NCI-H2029 (cell line): ENCODE results near the gene FPR1.
"Not testable (repeated sequence)": the region's sequence is repeated elsewhere in the genome, so short reads cannot be mapped to it uniquely, and the experiment has no call there.

Experiments used
- DNase-seq: peaks from one replicate; lab custom pipeline; 2025; lab: John Stamatoyannopoulos, UW

FPR1 gene

DNA sequence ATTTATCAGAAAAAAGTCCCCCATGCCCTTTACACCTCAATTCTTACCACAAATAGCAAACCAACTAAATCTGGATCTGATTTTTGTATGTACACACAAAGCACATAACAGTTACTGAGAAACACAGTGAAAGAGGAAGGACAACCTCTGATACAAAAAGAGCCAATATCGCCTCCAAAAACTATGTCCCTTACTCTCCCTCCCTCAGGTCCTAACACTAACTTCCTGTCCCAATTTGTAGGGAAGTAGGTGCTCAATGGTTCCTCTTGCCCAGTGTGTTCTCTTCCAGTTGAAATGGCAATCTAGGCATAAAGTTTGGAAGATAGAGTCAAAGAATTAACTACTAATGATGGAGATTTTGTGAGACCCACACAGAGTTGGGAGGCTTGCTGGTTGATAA, 27.5 kb upstream of the FPR1 start:
- DNase-seq: no peak

DNA sequence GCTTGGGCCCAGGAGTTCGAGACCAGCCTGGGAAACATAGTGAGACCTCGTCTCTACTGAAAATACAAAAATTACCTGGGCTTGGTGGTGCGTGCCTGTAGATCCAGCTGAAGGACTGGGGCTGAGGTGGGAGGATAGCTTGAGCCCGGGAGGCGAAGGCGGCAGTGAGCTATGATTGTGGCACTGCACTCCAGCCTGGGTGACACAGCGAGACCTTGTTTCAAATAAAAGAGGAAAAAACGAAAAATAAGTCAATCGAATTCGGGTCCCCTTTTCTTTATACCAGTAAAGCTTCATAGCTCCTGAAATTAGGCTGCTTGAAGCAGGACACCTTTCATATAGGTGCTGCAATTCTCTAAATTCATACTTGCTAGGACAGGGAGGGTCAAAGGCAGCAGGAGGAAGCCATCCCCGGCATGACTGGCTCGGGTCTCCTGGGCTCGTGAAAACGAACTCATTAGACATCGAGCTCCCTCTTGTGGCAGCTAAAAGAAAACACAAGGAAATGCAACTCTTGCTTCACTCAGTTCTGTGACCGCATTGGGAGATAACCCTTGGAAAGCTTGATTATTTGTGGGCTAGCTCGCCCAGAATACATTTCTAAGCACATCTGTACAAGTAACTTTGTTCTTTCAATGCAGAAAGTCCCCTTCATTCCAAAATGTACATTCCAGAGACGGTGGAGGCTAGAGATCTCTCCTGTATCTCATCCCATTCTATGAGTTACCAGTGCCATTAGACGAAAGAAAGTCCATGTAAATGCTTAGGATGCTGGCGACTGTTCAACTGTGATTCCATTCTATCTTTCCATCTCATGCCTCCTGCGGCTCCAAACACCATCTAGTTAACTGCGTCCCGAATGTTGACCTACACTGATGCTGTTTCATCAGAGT, 26.1 kb upstream of the FPR1 start:
- peak; percentile 19 for DNase-seq

DNA sequence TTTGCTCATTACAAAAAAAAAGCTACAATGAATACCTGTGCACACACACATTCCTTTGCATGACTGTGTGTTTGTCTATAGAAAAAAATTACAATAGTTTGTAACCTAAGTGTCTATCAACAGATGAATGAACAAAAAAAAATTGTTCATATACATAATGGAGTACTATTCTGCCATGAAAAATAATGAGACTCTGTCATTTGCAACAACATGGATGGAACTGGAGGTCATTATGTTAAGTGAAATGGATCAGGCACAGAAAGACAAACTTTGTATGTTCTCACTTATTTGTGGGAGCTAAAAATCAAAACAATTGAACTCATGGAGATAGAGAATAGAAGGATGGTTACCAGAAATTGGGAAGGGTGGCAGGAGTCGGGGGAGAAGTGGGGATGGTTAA, 24.9 kb upstream of the FPR1 start:
- not testable (repeated sequence) for DNase-seq

DNA sequence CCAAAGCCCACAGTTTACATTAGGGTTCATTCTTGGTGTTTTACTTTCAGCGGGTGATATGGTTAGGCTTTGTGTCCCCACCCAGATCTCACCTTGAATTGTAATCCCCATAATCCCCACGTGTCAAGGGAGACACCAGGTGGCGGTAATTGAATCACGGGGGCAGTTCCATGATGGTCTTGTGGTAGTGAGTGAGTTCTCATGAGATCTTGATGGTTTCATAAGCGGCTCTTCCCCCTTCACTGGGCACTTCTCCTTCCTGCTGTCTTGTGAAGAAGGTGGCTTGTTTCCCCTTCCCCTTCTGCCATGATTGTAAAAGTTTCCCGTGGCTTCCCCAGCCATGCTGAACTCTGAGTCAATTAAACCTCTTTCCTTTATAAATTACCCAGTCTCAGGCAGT, 21.3 kb upstream of the FPR1 start:
- DNase-seq: no peak

DNA sequence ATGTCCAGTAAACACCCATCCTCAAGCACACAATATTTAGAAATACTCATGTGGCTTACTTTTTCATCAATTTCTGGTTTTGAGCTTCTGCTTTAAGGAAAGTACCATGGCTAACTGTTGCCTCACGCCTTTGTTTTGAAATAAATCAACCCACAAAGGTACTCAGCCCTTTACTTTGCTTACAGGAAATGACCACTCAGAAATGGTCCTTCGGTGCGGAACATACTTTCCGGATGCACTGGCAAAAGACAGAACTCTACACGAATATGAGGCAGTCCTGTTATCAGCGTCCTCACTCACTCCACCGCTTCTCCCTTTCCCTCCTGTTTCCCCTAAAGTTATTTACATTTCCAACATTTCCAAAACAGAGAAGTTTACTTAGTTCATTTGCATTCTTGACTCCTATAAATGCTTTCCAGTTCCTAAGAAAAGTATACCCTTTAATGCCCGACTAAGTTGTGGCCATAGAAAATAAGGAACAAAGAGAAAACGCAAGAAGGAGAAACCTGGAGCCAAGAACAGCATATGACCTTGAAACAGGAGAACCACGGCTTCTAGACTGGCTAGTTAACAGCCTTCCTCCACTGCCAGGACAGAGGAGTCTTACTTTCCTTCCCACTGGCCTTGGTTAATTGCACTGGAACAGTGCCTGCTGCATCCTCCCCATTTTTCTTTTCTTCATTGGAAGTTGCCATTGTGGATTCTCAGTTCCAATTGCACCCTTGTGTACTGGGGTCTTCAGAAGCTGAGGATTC, 19.9 kb upstream of the FPR1 start:
- no peak for DNase-seq

DNA sequence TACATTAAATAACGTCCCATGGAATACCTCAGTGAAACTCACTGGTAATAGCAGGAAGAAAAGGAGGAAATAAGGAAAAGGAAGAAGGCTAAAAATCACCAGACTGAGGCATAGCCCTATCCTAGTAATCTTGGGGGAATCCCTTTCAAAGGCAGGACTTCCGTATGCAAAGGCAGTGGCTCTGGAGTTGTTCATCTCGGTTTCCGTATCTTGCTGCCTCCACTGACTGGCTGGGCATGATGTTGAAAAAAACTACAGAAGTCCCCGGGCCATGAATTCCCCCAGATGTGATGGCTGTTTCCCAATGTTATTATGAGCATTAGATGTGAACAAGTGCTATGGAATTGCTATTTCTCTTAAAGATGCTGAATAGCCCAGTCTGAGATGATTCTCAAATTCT, 14.8 kb upstream of the FPR1 start:
- no peak for DNase-seq

DNA sequence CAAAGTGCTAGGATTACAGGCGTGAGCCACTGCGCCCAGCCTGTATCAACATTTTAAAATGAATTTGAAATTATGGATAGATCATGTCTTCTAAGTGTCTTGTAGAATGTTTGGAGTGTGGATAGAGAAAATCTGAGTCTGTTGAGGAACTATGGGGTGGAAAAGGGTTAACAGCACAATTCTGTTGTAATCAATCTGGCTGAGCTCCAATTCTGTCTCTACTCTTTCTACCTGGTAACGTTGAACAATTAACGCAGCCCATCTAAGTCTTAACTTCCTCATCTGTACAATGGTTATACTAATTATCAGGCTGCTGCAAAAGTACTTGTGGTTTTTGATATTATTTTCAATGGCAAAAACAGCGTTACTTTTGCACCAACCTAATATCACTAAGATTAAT, 13.4 kb upstream of the FPR1 start:
- DNase-seq: no peak

DNA sequence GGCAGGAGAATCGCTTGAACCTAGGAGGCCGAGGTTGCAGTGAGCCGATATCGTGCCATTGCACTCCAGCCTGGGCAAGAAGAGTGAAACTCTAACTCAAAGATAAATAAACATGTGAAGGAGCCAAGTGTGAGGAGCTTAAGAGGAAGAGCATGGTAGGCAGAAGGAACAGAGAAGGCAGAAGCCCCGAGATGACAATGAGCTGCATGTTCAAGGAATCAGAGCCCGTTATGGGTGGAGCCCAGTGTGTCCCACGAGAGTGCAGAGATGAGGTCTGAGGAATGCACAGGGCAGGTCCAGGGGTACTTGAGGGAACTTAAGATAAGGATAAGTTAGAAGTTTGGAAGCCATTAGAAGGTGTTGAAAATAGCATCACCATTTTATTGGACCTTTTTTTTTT, 10.0 kb upstream of the FPR1 start:
- DNase-seq: no peak

DNA sequence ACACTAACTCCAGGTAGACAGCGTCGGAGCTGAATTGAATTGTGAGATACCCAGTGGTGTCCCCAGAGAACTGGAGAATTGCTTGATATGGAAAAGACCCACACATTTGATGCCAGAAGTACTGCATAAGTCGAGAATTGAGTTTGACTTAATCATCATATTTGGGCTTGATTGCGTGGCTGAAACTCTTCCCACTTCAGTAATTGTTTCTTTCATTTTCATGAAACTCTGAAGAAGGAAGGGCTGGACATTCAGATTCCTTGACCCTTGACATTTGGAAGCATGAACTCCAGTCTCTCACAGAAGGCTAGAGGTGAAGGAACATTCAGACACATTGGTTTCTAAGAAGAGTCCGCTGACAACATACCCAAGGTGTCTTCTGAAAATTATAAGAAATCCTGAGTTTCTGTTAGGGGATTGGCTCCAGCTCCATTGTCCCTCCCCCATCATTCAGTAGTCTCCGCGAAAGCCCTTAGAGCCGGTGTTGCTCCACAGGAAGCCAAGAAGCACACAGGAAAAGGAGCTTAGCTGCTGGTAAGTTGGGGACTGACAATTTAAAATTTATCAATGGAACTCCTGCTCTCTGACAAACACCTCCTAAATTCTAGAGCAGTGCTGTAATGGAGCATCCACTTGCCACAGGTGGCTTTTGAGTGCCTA, 9.1 kb upstream of the FPR1 start, which contains the start of gene FPR2:
Gene FPR2, plus strand, starts transcription at position 484 of the 660 bp plus-strand sequence. CDS start 7,479 bp downstream, outside the sequence.
- no peak for DNase-seq

DNA sequence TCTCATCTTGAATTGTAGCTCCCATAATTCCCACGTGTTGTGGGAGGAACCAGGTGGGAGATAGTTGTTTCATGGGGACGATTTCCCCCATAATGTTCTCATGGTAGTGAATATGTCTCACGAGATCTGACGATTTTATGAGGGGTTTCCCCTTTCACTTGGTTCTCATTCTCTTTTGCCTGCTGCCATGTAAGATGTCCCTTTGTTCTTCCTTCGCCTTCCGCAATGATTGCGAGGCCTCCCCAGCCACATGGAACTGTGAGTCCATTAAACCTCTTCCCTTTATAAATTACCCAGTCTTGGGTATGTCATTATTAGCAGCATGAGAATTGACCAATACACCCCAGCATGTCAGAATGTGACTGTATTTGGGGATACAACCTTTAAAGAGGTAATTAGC, 3.9 kb upstream of the FPR1 start:
- DNase-seq: no peak

DNA sequence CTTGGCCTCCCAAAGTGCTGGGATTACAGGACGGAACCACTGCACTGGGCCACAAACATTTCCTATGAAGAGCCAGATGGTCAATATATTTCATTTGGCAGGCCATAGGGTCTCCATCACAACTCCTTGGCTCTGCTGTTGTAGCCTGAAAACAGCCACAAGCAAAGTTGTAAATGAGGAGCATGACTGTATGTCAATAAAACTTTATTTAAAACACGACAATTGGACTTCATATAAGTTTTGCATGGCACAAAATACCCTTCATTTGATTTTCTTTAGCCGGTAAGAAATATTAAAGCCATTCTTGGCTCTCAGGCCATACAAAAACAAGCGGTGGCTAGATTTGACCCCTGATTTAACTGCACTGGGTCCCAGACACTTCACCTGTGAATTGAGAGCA, 3.1 kb upstream of the FPR1 start:
- no peak for DNase-seq

DNA sequence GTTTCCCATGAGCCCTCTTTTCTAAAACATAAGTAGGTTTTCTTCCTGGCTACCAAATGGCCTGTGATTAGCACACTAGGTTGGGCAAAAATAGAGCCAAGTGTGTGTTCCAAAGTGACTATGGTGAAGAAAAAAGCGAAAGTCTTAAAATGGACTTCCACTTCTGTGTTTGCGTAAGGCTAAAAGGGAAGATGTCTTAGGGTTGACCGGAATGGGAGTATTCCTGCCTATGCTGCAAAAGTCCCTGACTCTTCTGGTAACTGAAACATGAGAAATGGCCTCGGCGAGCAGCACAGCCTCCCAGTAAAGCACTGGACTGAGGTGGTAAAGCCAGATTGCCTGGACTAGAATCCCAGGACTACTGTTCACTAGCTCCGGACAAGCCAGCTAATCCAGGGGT, 2.4 kb upstream of the FPR1 start:
- DNase-seq: no peak

DNA sequence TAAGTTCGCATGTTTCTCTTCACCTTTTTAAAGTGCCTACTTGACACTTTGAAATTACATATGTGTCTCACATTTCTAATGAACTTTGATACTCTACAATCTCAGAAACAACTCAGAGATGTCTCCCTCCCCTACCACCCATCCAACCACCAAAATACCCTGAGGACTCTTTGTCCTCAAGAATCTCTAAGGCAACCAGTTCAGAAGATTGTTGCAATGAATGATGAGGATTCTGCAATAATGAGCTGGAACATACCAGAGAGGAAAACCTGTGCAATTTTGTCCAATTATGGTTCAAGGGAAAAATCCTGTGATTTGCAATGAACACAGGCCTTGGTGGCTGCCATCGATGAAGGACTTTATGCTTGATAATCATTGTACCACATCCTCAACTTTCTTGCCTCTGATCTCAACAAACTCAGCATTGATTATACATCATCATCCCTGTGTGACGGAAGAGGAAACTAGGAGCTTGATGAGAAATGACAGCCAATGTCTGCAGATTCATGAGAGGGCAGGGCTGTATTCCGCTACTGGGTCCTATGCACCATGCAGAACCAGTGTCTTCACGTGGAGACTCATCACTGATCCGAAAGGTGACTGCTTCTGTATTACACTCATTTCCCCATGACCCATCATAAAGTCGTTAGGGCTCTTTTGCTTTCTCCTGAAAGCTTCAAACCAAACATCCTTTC, 1.1 kb downstream of the FPR1 start:
- no peak for DNase-seq

DNA sequence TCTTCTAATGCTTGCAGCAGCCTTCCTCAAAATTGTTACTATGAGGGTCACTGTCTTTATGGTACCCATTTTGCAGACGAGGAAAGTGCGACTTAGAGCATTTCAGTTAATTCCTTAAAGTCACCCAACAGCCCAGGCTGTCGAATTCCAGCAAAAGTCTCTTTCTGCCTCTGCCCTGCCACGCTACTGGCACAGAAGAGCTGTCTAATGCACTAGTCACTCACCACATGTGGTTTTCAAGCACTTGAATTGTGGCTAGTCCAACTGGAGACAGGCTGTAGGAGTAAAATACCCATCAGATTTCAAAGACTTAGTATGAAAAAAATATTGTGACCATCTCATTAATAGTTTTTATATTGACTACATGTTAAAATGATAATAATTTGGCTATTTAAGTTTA, 1.7 kb downstream of the FPR1 start:
- no peak for DNase-seq

DNA sequence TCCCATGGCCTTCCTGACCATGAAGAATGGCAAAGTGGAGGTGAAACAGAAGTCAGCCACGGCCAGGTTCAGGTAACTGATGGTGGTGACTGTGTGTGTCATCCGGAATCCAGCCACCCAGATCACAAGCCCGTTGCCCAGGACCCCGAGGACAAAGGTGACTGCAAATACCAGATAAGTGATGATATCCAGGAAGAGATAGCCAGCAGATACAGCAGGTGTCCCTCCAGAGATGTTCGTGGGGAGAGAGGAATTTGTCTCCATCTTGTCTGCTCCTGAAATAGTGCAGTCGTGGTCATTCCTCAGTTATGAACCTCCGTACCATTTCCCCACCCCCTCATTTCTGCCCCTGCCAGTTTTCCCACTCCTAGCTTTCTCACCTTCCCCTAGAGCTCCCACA, 4.9 kb downstream of the FPR1 start:
- no peak for DNase-seq

DNA sequence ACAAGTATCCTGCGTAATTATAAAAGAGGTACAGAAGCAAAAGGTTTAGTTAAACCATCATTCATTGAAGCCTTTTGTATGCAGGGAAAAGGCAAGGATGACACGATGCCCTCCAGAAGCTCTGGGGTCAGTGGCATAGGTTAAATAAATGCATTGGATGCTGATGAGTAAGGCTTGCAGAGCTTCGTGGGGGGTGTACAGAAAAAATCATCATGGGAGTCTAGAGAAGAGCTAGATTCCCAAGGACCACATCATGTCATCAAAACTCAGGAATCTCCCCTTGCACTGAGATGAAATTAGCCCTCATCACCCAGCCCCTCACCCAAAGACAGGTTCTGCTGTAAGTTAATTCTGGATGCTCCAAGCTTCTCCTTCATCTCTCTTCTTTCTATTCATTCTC, 8.3 kb downstream of the FPR1 start:
- DNase-seq: no peak

DNA sequence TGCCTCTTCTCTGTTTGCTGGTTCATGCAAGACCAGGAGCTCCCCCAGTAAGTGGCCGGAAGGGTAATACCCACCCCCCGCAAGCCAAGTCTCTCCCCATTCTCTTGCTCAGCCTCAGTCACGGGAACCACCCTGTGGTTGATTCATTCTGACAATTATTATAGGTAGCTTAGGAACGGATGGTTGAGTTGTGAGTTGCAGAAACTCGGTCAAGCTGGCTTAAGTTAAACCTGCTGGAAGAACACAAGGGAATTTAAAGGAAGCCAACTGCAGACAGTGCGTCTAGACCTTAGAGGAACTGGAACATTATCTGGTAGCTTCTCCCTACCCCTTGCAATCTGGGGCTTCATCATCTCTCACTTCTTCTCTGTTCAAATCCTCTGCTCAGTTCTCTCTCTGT, 8.9 kb downstream of the FPR1 start:
- no peak for DNase-seq

DNA sequence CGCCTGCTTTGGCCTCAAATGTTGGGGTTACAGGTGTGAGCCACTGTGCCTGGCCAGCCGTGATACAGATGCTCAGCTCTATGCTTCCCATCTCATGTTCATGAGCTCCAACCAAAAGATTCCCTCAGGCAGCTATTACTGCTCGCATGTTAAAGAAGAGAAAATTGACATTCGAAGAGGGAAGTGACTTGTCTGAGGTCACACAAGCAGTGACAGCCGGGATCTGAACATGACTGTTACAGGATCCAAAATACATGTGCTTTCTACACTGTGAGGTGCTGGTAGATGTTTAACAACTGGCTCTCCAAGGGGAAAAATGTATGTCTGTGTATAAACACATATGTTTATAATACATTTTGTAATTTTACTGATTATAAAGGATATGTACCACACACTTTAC, 11.3 kb downstream of the FPR1 start:
- no peak for DNase-seq

DNA sequence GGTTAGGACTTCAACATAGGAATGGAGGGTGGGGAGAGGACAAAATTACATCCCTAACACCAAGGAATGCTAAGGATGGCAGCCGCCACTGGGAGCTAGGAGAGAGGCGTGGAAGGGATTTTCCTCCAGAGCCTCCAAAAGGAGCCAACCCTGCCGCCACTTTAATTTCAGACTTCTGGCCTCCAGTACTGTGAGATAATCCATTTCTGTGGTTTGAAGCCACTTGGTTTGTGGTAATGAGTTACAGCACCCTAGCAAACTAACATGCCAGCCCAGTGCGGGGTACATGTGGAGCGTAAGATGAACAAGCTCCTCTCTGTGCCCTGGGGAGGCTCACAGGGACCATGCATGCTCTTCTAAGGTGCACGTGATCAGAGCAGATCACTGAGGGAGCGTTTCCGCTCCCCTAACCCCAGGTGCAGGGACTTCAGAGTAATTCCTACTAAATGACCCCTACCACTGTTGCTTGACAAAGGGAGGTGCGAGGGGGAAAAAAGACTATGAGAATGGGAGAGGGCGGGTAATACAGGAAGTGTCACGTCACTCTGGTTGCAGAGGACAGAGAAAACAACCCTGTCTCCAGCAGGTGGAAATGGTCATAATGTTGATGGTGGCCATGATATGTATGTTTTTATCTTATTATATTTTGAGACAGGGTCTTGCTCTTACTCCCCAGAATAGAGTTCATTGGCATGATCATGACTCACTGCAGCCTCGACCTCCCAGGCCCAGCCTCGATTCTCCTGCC, 12.0 kb downstream of the FPR1 start:
- DNase-seq: no peak

DNA sequence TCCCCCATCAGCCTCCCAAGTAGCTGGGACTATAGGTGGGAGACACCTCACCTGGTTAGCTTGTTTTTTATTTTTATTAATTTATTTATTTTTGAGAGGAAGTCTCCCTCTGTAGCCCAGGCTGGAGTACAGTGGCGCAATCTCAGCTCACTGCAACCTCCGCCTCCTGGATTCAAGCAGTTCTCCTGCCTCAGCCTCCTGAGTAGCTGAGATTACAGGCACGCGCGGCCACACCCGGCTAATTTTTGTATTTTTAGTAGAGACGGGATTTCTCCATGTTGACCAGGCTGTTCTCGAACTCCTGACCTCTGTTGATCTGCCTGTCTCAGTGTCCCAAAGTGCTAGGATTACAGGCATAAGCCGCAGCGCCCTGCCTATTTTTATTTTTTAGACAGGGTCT, 13.2 kb downstream of the FPR1 start:
- not testable (repeated sequence) for DNase-seq

DNA sequence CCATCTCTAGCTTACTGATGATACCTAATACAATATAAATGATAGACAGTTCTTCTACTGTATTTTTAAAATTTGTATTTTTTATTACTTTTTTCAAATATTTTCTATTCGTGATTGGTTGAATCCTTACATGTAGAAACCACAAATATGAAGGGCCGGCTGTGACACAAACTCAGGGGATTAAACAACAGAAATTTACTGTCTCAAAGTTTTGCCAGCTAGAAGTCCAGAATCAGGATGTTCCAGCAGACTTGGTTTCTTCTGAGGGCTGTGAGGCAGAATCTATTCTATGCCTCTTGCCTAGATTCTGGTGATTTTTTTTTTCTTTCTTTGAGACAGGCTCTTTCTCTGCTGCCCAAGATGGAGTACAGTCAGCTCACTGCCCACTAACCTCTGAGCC, 13.8 kb downstream of the FPR1 start:
- no peak for DNase-seq

DNA sequence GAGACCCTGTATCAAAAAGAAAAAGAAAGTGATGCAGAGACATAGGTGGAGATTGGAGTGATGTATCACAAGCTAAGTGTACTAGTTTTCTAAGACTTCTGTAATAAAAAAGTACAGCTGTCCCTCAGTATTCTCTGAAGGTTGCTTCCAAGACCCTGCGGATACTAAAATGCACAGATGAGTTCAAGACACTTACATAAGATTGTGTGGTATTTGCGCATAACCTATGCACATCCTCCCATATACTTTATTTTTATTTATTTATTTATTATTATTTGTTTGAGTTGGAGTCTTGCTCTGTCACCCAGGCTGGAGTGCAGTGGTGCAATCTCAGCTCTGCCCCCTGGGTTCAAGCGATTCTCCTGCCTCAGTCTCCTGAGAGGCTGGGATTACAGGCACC, 14.3 kb downstream of the FPR1 start:
- no peak for DNase-seq
